OCI-LY7 (cell line): ENCODE results near the gene RNF214.

ENCODE experiments used
- CTCF ChIP-seq: fragments of 200-600 bp; sonication (generic); conservative IDR thresholded peaks from 2 replicates; pipeline ENCODE4 v1.5.1; 2014; ENCODE audit warnings: mild to moderate bottlenecking, antibody characterized with exemption, low read length, moderate library complexity, mixed read lengths
- EZH2phosphoT487 ChIP-seq: fragments of 200-600 bp; sonication (generic); IDR thresholded peaks from 2 replicates; pipeline ENCODE4 v1.6.1; 2018; ENCODE audit warnings: low read depth, borderline replicate concordance, mild to moderate bottlenecking, mixed run types, antibody characterized with exemption, low read length, moderate library complexity, mixed read lengths

GRCh38 chr11:117299351-117300282 lies 67.1 kb downstream of the RNF214 start:
- TF ChIP-seq CTCF (no peak), EZH2phosphoT487 (no peak)
